Gastrocnemius medialis (tissue), 4 donors: ENCODE measurements around the gene ETS2.

Source experiments
- POLR2A ChIP-seq, 2 donors: fragments of 450-650 bp; IDR thresholded peaks; one replicate each; pipeline ENCODE4 v1.6.1; 2017; ENCODE audit warnings: antibody characterized with exemption in 2 of 2, mild to moderate bottlenecking in 2 of 2, moderate library complexity in 2 of 2
- TF ChIP-seq, protein P1 (sequence below), 5 experiments: fragments of 450-650 bp in 3 of 5; fragments of 200-600 bp in 2 of 5; sonication (generic) in 2 of 5; IDR thresholded peaks in 4 of 5; conservative IDR thresholded peaks in 1 of 5; 1 replicate in 4 of 5; 2 replicates in 1 of 5; pipeline ENCODE4 v1.5.1; 2016 to 2019; ENCODE audit warnings: antibody characterized with exemption in 5 of 5, mild to moderate bottlenecking in 3 of 5, moderate library complexity in 3 of 5

DNA sequence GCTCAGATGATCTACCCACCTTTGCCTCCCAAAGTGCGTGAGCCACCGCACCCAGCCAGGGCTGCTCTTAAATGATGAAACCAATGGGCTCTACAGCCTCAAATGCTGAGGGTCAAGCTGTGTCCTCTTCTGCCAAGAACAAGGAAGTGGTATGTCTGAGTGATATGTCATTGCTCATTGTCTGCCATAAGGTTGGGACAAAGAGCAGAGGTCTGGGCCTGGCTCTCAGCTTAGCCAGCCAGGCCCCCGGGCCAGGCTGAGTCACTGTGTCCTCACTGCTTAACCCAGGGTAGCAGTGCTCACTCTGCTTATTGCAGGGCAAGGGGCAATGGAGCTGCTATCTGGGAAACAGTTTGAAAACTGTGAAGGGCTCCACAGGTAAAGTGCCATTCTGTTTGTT lies 8.3 kb upstream of the ETS2 start:
- TF ChIP-seq, protein P1, sequence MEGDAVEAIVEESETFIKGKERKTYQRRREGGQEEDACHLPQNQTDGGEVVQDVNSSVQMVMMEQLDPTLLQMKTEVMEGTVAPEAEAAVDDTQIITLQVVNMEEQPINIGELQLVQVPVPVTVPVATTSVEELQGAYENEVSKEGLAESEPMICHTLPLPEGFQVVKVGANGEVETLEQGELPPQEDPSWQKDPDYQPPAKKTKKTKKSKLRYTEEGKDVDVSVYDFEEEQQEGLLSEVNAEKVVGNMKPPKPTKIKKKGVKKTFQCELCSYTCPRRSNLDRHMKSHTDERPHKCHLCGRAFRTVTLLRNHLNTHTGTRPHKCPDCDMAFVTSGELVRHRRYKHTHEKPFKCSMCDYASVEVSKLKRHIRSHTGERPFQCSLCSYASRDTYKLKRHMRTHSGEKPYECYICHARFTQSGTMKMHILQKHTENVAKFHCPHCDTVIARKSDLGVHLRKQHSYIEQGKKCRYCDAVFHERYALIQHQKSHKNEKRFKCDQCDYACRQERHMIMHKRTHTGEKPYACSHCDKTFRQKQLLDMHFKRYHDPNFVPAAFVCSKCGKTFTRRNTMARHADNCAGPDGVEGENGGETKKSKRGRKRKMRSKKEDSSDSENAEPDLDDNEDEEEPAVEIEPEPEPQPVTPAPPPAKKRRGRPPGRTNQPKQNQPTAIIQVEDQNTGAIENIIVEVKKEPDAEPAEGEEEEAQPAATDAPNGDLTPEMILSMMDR (IDR thresholded peaks at IDR 0.05 in 4 of 5, conservative IDR thresholded peaks at IDR 0.05 in 1 of 5), result no peak
- TF ChIP-seq POLR2A (IDR thresholded peaks at IDR 0.05), result no peak
